SKM-1 treated with dmso at 0.1 percent for 144 hours (cell line): ENCODE results near the gene GALNS.
"Not testable (repeated sequence)": the region's sequence is repeated elsewhere in the genome, so short reads cannot be mapped to it uniquely, and the experiment has no call there.

Experiments
- DNase-seq: peaks from one replicate; lab custom pipeline; 2025; ENCODE audit not compliant: unreplicated experiment; lab: John Stamatoyannopoulos, UW

Gene GALNS

GRCh38 chr16:88807142-88807625 lies 49.6 kb downstream of the GALNS start:
- DNase-seq = no peak

- DNase-seq = no peak
These were observed 50.1 kb downstream of the GALNS start for GRCh38 chr16:88806491-88807111.

- DNase-seq = no peak
These were observed 50.8 kb downstream of the GALNS start for GRCh38 chr16:88805887-88806393.

GRCh38 chr16:88805340-88805715 lies 51.4 kb downstream of the GALNS start:
- DNase-seq = no peak

- DNase-seq = no peak
These were observed 52.0 kb downstream of the GALNS start for GRCh38 chr16:88804552-88805339.

GRCh38 chr16:88804173-88804551 lies 52.6 kb downstream of the GALNS start:
- no peak for DNase-seq

GRCh38 chr16:88803264-88803987 lies 53.3 kb downstream of the GALNS start, which contains the start of gene CDT1:
TSS of gene CDT1 (plus strand) at chr16:88803789. CDS start at chr16:88803832, 43 bp downstream.
- peak; percentile 72 for DNase-seq

GRCh38 chr16:88800277-88800592 lies 56.5 kb downstream of the GALNS start:
- DNase-seq = no peak

GRCh38 chr16:88799569-88800276 lies 57.0 kb downstream of the GALNS start:
- peak; percentile 58 for DNase-seq

- no peak for DNase-seq
These were observed 57.8 kb downstream of the GALNS start for GRCh38 chr16:88798772-88799455.

- DNase-seq = no peak
These were observed 58.7 kb downstream of the GALNS start for GRCh38 chr16:88798073-88798472.

- DNase-seq = no peak
These were observed 60.5 kb downstream of the GALNS start for GRCh38 chr16:88796278-88796677.

GRCh38 chr16:88793251-88793954 lies 63.3 kb downstream of the GALNS start:
- DNase-seq = peak; percentile 57

- no peak for DNase-seq
These were observed 64.0 kb downstream of the GALNS start for GRCh38 chr16:88792668-88793250.

- no peak for DNase-seq
These were observed 64.6 kb downstream of the GALNS start for GRCh38 chr16:88792078-88792550.

- peak; percentile 79 for DNase-seq
These were observed 66.2 kb downstream of the GALNS start for GRCh38 chr16:88790312-88791211.

- peak; percentile 66 for DNase-seq
These were observed 67.2 kb downstream of the GALNS start for GRCh38 chr16:88789594-88789993.

- DNase-seq = not testable (repeated sequence)
These were observed 68.0 kb downstream of the GALNS start for GRCh38 chr16:88788749-88789148.
